NCI-H146 treated with DMSO at 0.1 percent for 48 hours (cell line): ENCODE data around the gene BMP2K.

Source experiments
- DNase-seq: peaks from one replicate; lab custom pipeline; 2025; ENCODE audit not compliant: unreplicated experiment; lab: John Stamatoyannopoulos, UW

The BMP2K gene

GRCh38 chr4:78763763-78764387, 12.3 kb upstream of the BMP2K start:
- no peak for DNase-seq

GRCh38 chr4:78764498-78764961, 11.6 kb upstream of the BMP2K start:
- no peak for DNase-seq

GRCh38 chr4:78765432-78766006, 10.6 kb upstream of the BMP2K start:
- no peak for DNase-seq

DNA sequence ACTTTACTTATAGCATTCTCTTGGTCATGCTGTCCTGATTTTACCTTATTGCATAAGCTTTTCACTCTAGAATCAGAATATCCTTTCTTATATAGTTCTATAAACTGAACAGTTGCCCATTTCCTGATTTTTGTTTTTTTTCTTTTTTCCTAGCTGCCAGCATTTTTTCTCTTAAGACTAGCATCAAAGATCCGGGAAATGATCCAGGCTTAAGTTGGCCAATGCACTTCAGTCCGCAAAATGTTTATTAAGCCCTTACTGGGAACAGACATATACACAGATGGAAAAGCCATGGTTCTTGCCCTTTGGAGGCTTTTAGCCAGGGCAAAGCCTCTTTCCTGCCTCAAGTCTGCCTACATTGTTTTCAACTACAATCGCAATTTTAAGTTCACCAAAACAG, 10.1 kb upstream of the BMP2K start:
- DNase-seq = no peak

DNA sequence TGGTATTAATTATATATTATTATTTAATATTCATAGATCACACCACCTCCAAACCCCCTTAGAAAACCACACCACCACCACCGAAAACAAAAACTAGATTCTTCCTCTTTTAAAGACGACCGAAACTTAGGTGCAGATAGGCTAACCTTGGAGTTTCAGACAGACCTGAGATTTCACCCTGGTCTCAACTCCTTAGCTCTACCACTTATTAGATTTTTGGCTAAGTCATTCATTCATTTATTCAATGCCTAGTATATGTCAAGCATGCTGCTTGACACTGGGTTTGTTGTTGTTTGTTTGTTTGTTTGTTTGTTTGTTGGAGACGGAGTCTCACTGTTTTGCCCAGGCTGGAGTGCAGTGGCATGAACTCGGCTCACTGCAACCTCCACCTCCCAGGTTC, 9.5 kb upstream of the BMP2K start:
- DNase-seq = no peak

DNA sequence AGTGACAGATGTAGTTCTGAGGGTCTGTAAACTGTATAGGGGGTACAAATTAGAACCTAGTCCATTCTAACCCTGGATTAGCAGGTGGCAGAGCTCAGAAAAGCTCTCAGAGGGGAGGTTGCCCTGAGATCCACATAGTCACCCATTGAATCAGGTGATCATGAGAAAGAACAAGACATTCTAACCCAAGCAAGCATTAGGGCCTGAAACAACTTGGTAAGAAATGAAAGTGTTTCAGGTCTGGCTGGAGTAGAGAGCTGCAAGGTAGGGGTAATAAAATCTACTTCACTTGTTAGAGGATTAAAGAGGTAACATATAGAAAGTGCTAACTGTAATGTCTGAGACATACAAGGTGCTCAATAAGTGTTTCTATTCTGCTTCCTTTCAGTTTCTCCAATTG, 8.8 kb upstream of the BMP2K start:
- DNase-seq = no peak

DNA sequence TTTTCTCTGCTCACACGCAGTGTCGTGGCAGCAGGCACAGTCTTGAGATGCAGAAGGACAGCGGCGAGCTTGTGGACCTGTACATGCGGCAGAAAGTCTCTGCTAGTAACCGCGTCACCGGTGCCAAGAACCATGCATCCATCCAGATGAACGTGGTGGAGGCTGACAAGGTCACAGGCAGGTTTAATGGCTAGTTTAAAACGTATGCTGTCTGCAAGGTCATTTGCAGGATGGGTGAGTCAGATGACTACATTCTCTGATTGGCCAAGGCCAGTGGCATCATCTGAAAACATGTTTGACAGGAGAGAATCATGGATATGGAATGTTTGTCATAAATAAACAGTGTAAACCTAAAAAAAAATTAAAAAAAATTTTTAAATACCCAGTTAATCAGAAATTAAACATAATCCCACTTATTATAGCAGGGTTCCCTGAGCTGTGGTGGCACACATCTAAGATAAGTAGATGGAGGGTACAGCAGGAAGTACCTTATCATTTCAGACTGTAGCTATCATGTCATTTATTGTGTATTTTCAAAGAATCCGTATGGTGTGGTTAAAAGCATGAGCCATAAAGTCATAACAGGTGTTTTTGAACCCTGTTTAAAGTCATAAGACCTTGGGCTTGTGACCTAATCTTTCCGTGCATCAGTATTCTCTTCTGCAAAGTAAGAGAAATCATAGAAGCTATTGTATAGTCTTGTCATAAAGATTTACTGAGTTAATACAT, 7.5 kb upstream of the BMP2K start:
- no peak for DNase-seq

GRCh38 chr4:78770091-78770642, 6.0 kb upstream of the BMP2K start:
- DNase-seq = no peak

DNA sequence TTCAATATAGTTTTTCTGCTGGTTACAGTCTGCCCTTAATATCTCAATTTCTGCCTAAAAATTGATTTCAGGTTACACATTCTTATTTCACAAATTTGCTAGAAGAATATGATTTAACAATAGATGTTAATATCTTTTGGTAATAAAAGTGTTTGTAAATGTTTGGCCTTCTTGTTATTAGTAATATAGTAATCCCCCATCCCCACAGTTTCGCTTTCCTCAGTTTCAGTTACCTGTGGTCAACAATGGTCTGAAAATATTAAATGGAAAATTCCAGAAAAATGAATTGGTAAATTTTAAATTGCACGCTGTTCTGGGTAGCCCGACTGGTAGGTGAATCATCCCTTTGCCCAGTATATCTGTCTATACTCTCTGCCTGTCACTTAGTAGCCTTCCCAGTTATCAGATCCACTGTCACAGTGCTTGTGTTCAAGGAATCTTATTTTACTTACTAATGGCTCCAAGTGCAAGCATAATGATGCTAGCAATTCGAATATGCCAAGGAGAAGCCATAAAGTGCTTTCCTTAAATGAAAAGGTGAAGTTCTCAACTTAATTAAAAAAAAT, 3.5 kb upstream of the BMP2K start:
- DNase-seq = no peak

GRCh38 chr4:78774417-78774816, 1.7 kb upstream of the BMP2K start:
- DNase-seq = no peak

DNA sequence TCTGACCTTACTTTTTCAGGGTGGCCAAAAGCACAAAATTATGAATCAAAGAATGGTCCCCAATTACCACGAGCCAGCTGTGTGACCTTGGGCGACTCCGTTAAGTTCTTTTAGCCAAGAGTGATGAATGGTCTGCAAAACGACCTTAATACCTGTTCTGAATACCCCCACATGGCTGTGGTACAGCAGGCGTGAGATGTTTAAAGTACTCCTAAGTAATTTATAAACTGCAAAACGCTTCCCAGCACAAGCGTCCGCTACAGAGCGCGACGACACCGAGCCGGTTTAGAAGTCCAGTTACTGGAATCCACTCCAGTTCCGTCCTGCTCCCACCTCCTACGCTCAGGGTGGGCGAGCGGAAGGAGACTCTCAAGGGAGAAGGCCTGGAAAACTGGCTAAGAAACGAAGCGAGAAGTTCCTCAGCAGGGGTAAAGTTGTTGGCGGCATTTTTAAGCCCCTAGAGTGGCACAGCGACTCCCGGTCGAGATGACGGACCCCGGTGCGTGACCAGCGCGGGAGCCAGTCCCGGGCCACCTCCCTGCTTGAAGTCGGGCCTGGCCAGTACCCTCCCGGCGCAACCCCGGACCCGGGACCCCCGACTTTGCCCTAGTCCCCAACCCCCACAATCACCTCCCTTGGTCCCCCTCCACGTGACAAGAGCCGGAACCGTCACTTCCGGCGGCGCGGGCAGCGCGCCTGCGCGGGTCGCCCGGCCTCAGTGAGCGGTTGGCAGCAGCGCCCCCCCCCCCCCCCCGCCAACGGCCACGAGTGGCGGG, 659 bp upstream of the BMP2K start:
- DNase-seq = peak; percentile 38

DNA sequence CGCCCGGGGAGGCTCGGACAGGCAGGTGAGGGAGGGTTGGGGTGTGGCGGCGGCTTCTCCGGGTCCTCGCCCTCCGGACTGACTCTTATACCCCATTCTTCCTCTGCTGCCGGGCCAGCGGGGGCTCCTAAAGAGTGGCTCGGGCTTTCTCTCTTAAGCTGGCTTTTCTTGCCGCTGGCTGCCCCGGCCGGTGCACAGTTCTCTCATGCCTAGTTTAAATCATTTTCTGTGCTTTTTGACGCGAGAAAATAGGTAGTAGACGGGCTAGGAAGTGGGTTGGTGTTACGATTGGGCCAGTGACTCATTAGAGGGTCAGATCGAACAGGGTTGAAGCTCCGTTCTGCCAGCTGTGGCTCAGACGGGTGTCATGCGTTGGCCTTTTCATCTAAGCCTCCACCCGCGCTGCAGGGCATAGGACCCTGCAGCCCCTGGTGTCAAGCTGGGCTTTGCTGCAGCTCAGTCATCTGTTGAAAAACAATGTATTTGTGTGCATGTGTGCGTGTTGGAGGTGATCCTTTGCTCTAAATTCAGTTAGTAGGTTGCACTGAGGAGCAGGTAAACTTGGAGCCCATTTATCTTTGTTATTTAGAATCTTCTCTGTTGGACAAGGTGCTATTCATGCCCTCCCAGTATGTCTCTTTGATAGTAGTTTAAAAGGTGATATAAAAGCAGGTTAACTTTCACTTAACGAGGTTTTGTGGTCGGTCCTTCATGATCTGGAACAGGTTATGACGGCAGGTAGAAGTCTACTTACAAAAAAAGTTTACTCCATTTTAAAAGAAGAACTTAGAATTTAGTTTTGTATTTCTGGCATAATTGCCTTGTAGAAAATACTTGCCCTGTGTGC, 802 bp downstream of the BMP2K start:
- DNase-seq = peak; percentile 46

DNA sequence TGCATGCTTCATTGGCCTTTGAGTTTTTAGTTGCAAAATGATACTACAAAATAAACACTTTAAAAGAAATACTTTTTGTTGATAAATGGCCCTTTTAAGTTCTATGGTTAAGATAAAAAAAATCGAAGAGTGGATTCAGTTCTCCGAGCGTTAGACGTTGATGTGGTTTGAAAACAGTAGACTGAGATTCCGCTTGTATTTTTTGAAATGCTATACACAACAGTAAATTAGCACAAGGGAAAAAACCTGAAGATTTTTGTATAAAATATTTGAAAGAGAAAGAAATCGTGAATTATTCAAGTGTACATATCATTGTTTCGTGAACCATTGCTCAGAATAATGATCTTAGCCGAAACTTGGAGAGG, 1.4 kb downstream of the BMP2K start:
- DNase-seq = no peak

DNA sequence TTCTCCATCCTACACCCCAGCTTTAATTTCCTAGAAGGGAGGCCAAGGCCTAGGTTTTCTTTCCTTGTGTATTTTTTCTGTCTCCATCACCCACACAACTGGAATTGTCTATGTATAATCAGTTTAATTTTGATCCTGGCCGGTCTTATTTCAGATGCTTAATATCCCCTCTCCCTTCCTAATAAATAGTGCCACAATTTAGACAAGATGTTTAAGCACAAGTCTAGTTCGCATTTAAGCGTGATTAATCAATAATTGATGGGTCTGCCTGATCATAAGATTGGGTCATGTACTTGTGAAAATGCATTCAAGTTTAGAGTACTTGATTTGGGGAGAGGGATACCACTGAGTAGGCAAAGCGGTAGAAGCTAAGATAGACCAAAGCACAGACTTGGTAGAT, 2.4 kb downstream of the BMP2K start:
- DNase-seq = no peak

DNA sequence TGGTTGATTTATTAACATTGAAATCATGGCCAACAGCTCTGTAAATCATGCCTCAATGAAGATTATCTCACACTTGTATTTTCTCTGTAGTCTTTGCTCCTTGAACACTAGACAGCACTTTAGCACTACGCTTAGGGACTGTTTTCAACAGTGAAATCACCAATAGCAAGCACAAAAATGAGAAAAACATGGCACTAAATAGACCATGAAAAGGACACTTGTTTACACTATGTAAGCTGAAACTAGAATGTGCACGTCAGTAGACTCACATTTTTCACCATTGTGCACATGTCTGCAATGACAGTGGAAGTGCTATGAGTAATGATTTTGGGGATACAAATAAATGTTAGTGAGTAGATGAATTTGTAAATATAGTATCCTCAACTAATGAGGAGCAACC, 3.1 kb downstream of the BMP2K start:
- DNase-seq = no peak

GRCh38 chr4:78780093-78780492, 3.9 kb downstream of the BMP2K start:
- no peak for DNase-seq

GRCh38 chr4:78781139-78781538, 5.0 kb downstream of the BMP2K start:
- DNase-seq = no peak

GRCh38 chr4:78781924-78782323, 5.8 kb downstream of the BMP2K start:
- no peak for DNase-seq

DNA sequence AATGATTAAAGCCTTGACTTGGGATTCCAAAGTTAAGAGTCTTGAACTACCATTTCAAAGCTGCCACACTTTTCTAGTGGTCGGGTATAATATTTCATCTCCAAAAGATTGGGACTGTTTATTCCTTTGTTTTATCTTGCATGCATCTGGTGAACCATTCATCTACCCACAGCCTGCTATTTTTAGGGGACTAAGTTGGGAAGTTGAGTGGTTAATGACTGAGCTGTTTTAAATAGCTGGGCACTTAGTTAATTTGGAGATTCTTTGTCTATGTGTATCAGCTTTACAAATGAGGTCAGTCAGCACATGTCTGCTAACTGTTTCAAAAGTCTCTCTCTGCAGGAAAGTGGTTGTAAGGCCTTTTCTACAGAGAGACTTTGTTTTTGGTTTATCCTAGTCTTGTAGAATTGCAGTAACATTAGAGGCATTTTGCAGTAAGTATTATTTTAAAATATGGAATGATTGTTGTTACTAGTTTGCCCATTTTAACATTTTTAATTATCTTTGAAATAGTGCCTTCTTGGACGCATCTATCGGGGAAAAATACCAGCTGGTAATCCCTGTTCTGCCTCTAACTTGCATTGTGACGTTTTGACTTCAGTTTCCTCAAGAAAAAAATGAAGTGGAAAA, 8.2 kb downstream of the BMP2K start:
- DNase-seq = no peak
